H1 (cell line): ENCODE measurements around the gene STYXL1. TPM values are rescaled to one million over a fixed set of nuclear protein-coding genes. Genes with fewer than 3 reads are reported as not detected.
A peak's percentile ranks its signal among the peaks of the same experiment; 100 is the strongest.

Experiments
- CTCF ChIA-PET: fragments of 300-600 bp; sonication (Branson Sonifier 250); formaldehyde crosslinking; loops from one replicate; lab custom pipeline; 2021; ENCODE audit not compliant: partially characterized antibody; lab: Charles Lee
- POLR2A ChIA-PET: fragments of 300-600 bp; sonication (Branson Sonifier 250); formaldehyde crosslinking; loops from one replicate; lab custom pipeline; 2021; ENCODE audit warnings: inconsistent platforms; ENCODE audit not compliant: partially characterized antibody; lab: Charles Lee
- DNase-seq, 2 experiments: peaks; one replicate each; pipeline versions ENCODE4 v3.0.0 to v3.0.0-alpha.2; 2010 to 2022; ENCODE audit warnings: low spot score in 2 of 2, low read depth in 1 of 2, mixed read lengths in 1 of 2
- FAIRE-seq: peaks from 2 replicates; lab custom pipeline; 2011; peaks lifted over from hg19 to GRCh38; lab: Jason Lieb, UNC
- H2AFZ ChIP-seq: 2 replicates; pipeline ENCODE4 v1.8.1; 2012; ENCODE audit warnings: low read length, inconsistent platforms
- H2AK5ac ChIP-seq: 2 replicates; pipeline ENCODE4 v1.6.1; 2013; ENCODE audit warnings: low read depth, low read length
- H2BK120ac ChIP-seq: replicated peaks from 2 replicates; pipeline ENCODE3; 2013; ENCODE audit warnings: low read depth, low read length, inconsistent platforms
- H2BK12ac ChIP-seq: 2 replicates; pipeline ENCODE4 v1.6.1; 2013; ENCODE audit warnings: low read depth, low read length
- H2BK15ac ChIP-seq: 2 replicates; pipeline ENCODE4 v1.6.1; 2013; ENCODE audit warnings: low read length
- H2BK20ac ChIP-seq: 2 replicates; pipeline ENCODE4 v1.6.1; 2013; ENCODE audit warnings: low read length
- H2BK5ac ChIP-seq: 2 replicates; pipeline ENCODE4 v1.6.1; 2013; ENCODE audit warnings: low read depth, low read length
- H3K14ac ChIP-seq: 2 replicates; pipeline ENCODE4 v1.6.1; 2013; ENCODE audit warnings: inconsistent platforms; ENCODE audit not compliant: insufficient read length
- H3K18ac ChIP-seq: 2 replicates; pipeline ENCODE4 v1.6.1; 2013; ENCODE audit warnings: low read length; ENCODE audit errors: extremely low read depth
- H3K23ac ChIP-seq: 2 replicates; pipeline ENCODE4 v1.6.1; 2013; ENCODE audit warnings: inconsistent platforms; ENCODE audit not compliant: insufficient read length
- H3K23me2 ChIP-seq: 2 replicates; pipeline ENCODE4 v1.6.1; 2013; ENCODE audit warnings: low read depth, low read length
- H3K27ac ChIP-seq: 2 replicates; pipeline ENCODE4 v1.6.1; 2011; ENCODE audit warnings: low read depth, low read length, inconsistent platforms
- H3K27me3 ChIP-seq, 4 experiments: replicated peaks in 1 of 4; 1 replicate in 1 of 4; 2 replicates in 3 of 4; pipeline versions ENCODE4 v1.6.1 to v1.8.1; 2011 to 2013; ENCODE audit warnings: low read length in 3 of 4, mild to moderate bottlenecking in 3 of 4, inconsistent platforms in 2 of 4, mixed read lengths in 2 of 4, moderate library complexity in 1 of 4; ENCODE audit not compliant: control insufficient read depth in 3 of 4, insufficient read depth in 3 of 4; ENCODE audit errors: extremely low read depth in 1 of 4
- H3K36me3 ChIP-seq, 4 experiments: 2 replicates each; pipeline versions ENCODE4 v1.6.1 to v1.8.1; 2011 to 2013; ENCODE audit warnings: mild to moderate bottlenecking in 4 of 4, low read length in 3 of 4, moderate library complexity in 2 of 4, control low read depth in 1 of 4, inconsistent platforms in 1 of 4; ENCODE audit not compliant: insufficient read depth in 4 of 4, control insufficient read depth in 2 of 4
- H3K4ac ChIP-seq: replicated peaks from 2 replicates; pipeline ENCODE3; 2013; ENCODE audit warnings: low read length, low read depth, mixed read lengths, inconsistent platforms; ENCODE audit not compliant: insufficient read length
- H3K4me1 ChIP-seq, 4 experiments: replicated peaks in 1 of 4; 1 replicate in 1 of 4; 2 replicates in 3 of 4; pipeline versions ENCODE4 v1.6.1 to v1.8.1; 2011 to 2013; ENCODE audit warnings: low read length in 3 of 4, inconsistent platforms in 2 of 4, mixed read lengths in 1 of 4; ENCODE audit not compliant: insufficient read depth in 4 of 4, control insufficient read depth in 3 of 4
- H3K4me2 ChIP-seq, 2 experiments: 2 replicates each; pipeline versions ENCODE4 v1.6.1 to v1.8.1; 2011 to 2013; ENCODE audit warnings: low read depth in 2 of 2, low read length in 2 of 2, control low read depth in 1 of 2, inconsistent platforms in 1 of 2, mild to moderate bottlenecking in 1 of 2; ENCODE audit not compliant: insufficient read depth in 1 of 2
- H3K4me3 ChIP-seq, 4 experiments: fragments of 200-600, 300-600 bp in 1 of 4; sonication (generic), shearing (Covaris generic), sonication (Bioruptor Twin) in 1 of 4; 2 replicates each; pipeline versions ENCODE4 v1.5.1 to v1.8.1; 2011 to 2016; ENCODE audit warnings: low read length in 4 of 4, low read depth in 3 of 4, control low read depth in 2 of 4, inconsistent platforms in 2 of 4, mild to moderate bottlenecking in 2 of 4, mixed read lengths in 1 of 4, moderate library complexity in 1 of 4; ENCODE audit not compliant: insufficient read depth in 2 of 4; ENCODE audit errors: extremely low read depth in 1 of 4
- H3K56ac ChIP-seq: replicated peaks from 2 replicates; pipeline ENCODE3; 2013; ENCODE audit warnings: low read depth, mild to moderate bottlenecking, mixed read lengths, low read length, inconsistent platforms; ENCODE audit not compliant: insufficient read length
- H3K79me1 ChIP-seq: 2 replicates; pipeline ENCODE4 v1.6.1; 2013; ENCODE audit warnings: low read depth, low read length, control low read depth
- H3K79me2 ChIP-seq, 2 experiments: 2 replicates each; pipeline versions ENCODE4 v1.6.1 to v1.8.1; 2012 to 2013; ENCODE audit warnings: low read length in 2 of 2, mild to moderate bottlenecking in 2 of 2, inconsistent platforms in 1 of 2; ENCODE audit not compliant: insufficient read depth in 2 of 2, control insufficient read depth in 1 of 2
- H3K9ac ChIP-seq, 4 experiments: replicated peaks in 1 of 4; 1 replicate in 1 of 4; 2 replicates in 3 of 4; pipeline versions ENCODE4 v1.6.1 to v1.8.1; 2011 to 2013; ENCODE audit warnings: low read depth in 3 of 4, low read length in 3 of 4, control low read depth in 2 of 4, mild to moderate bottlenecking in 2 of 4, moderate library complexity in 2 of 4, inconsistent platforms in 1 of 4; ENCODE audit errors: extremely low read depth in 1 of 4
- H3K9me3 ChIP-seq, 2 experiments: 2 replicates each; pipeline versions ENCODE4 v1.6.1 to v1.8.1; 2012 to 2013; ENCODE audit warnings: mild to moderate bottlenecking in 2 of 2, moderate library complexity in 2 of 2, control low read depth in 1 of 2, inconsistent platforms in 1 of 2, low read depth in 1 of 2, low read length in 1 of 2, mixed read lengths in 1 of 2; ENCODE audit not compliant: insufficient read depth in 2 of 2
- H4K20me1 ChIP-seq, 2 experiments: replicated peaks in 1 of 2; 2 replicates each; pipeline versions ENCODE3 to v1.8.1; 2011 to 2013; ENCODE audit warnings: inconsistent platforms in 2 of 2, low read length in 2 of 2, mild to moderate bottlenecking in 1 of 2; ENCODE audit not compliant: insufficient read depth in 2 of 2, control insufficient read depth in 1 of 2
- H4K5ac ChIP-seq: 2 replicates; pipeline ENCODE4 v1.6.1; 2013; ENCODE audit warnings: low read length, low read depth, mixed read lengths, inconsistent platforms; ENCODE audit not compliant: insufficient read length
- H4K8ac ChIP-seq: 2 replicates; pipeline ENCODE4 v1.8.0; 2013; ENCODE audit warnings: mild to moderate bottlenecking, moderate library complexity, low read length, inconsistent platforms; ENCODE audit not compliant: insufficient read depth; ENCODE audit errors: extremely low read depth
- H4K91ac ChIP-seq: replicated peaks from 2 replicates; pipeline ENCODE3; 2013; ENCODE audit warnings: low read length, mixed read lengths, inconsistent platforms; ENCODE audit not compliant: insufficient read length
- CHD2 ChIP-seq: IDR thresholded peaks from 2 replicates; pipeline ENCODE4 v1.6.1; 2012; ENCODE audit warnings: low read length, improper control_type of control experiment
- HDAC6 ChIP-seq: IDR thresholded peaks from one replicate; pipeline ENCODE4 v1.7.1; 2012; ENCODE audit warnings: low read depth, mild to moderate bottlenecking, inconsistent platforms, low read length, moderate library complexity
- PHF8 ChIP-seq: fragments of 200-600 bp; sonication (generic); conservative IDR thresholded peaks from 2 replicates; pipeline ENCODE4 v1.7.1; 2012; ENCODE audit warnings: low read depth, mild to moderate bottlenecking, inconsistent platforms, low read length, moderate library complexity
- RBBP5 ChIP-seq: IDR thresholded peaks from 2 replicates; pipeline ENCODE4 v1.7.1; 2012; ENCODE audit warnings: low read depth, mild to moderate bottlenecking, inconsistent platforms, low read length, moderate library complexity, borderline replicate concordance
- SAP30 ChIP-seq: fragments of 300-600 bp; sonication (generic); IDR thresholded peaks from 2 replicates; pipeline ENCODE4 v1.7.1; 2012; ENCODE audit warnings: low read length, moderate library complexity, mild to moderate bottlenecking, inconsistent platforms; ENCODE audit not compliant: insufficient read depth, insufficient replicate concordance
- SIN3A ChIP-seq, 2 experiments: IDR thresholded peaks in 1 of 2; conservative IDR thresholded peaks in 1 of 2; 2 replicates each; pipeline ENCODE4 v1.6.1; 2011 to 2012; ENCODE audit warnings: low read length in 2 of 2, improper control_type of control experiment in 1 of 2, low read depth in 1 of 2, mild to moderate bottlenecking in 1 of 2
- WGBS, 2 experiments: shearing (Covaris generic) in 1 of 2; methylation state at CpG; one replicate each; pipeline versions ENCODE4 v1.1.6 to v1.1.7; 2013 to 2015; ENCODE audit warnings: low lambda C conversion rate in 2 of 2, mixed read lengths in 2 of 2, inconsistent platforms in 1 of 2, low coverage in 1 of 2, missing lambda C conversion rate in 1 of 2; ENCODE audit not compliant: insufficient replicate concordance in 2 of 2, insufficient coverage in 1 of 2, insufficient read length in 1 of 2; ENCODE audit errors: extremely low coverage in 1 of 2, missing lambda C conversion rate in 1 of 2; 5-methylcytosine and 5-hydroxymethylcytosine counted together
- polyA plus RNA-seq, 7 experiments: library from polyadenylated mRNA; depleted of rRNA in 3 of 7; stranded (reverse) in 5 of 7; unstranded in 2 of 7; fragments of >200 nt in 5 of 7; fragments of 200-250 nt in 2 of 7; gene quantifications; 1 replicate in 5 of 7; 2 replicates in 1 of 7; 4 replicates in 1 of 7; pipeline versions ENCODE4 v1.2.1 to v1.2.3, GENCODE V29; 2011 to 2013; ENCODE audit warnings: missing spikeins in 2 of 7, mixed read lengths in 2 of 7
- total RNA-seq: library from RNA; stranded (reverse); fragmentation: NEBNext Ultra II Directional; extraction: Animal tissue kit (Norgen Biotek cat#: 25700); gene quantifications from 2 replicates; pipeline ENCODE4 v1.2.1, GENCODE V29; 2021
- TF ChIP-seq, protein P1 (sequence below): IDR thresholded peaks from 2 replicates; pipeline ENCODE4 v1.6.1; 2012; ENCODE audit warnings: inconsistent platforms
- TF ChIP-seq, protein P2 (sequence below): IDR thresholded peaks from 2 replicates; pipeline ENCODE4 v1.6.1; 2011; ENCODE audit warnings: low read length, improper control_type of control experiment

STYXL1 gene
- total and polyA plus RNA-seq, 2 of the 8 experiments (the other 6 are each of a cell fraction or from before 2014, with no cell fraction given) = 32.3 to 53.9 TPM

DNA sequence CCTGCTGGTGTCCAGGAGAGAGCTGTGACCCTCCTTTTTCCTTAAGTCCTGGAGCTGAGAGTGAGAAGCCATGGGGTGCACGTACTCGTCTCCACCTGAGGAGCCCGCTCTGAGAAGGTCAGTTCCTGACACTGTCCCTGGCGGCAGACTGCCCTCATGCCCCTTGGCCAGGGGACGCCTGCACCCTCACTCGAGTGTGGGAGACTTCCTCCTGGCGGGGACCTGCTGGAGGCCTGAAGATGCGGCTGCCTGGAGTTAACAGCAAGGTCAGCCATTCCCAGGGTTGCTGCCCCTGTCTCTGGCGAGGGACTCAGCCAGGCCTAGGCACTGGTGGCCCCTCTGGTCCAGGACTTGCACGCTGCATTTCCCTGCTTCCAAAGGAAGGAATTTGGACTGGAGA, 79.8 kb downstream of the STYXL1 start:
- H3K27ac ChIP-seq = no peak overlapping the region
- no peak overlapping the region for H2BK12ac ChIP-seq
- 0 out of 2 replicates have a peak overlapping the region, but pooled peaks have one; percentile 16 for H2BK5ac ChIP-seq
- DNase-seq (no peak), FAIRE-seq (no peak)
- no peak overlapping the region; the same call in 1 of the 2 replicates for H4K8ac ChIP-seq
- no peaks in the 10 kb centered on the region for H3K27me3 ChIP-seq
- peaks cover 7% of the 10 kb centered on the region for H3K79me1 ChIP-seq
- no peaks in the 10 kb centered on the region for H3K79me2 ChIP-seq
- no peak overlapping the region for H2AK5ac ChIP-seq
- H2BK20ac ChIP-seq = no peak overlapping the region
- no peak overlapping the region for H2BK120ac ChIP-seq
- H3K9ac ChIP-seq = no peak overlapping the region
- no peak for TF ChIP-seq PHF8
- TF ChIP-seq, protein P1, sequence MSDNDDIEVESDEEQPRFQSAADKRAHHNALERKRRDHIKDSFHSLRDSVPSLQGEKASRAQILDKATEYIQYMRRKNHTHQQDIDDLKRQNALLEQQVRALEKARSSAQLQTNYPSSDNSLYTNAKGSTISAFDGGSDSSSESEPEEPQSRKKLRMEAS = no peak
- TF ChIP-seq SIN3A (conservative IDR thresholded peaks at IDR 0.05 in 1 of 2, IDR thresholded peaks at IDR 0.05 in 1 of 2; ENCODE audit: low read depth in 1 of 2, low read length in 2 of 2) = no peak
- TF ChIP-seq SAP30 = no peak
- TF ChIP-seq, protein P2, sequence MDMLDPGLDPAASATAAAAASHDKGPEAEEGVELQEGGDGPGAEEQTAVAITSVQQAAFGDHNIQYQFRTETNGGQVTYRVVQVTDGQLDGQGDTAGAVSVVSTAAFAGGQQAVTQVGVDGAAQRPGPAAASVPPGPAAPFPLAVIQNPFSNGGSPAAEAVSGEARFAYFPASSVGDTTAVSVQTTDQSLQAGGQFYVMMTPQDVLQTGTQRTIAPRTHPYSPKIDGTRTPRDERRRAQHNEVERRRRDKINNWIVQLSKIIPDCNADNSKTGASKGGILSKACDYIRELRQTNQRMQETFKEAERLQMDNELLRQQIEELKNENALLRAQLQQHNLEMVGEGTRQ = no peak
- TF ChIP-seq HDAC6 = no peak
- TF ChIP-seq CHD2 = no peak
- no peak for TF ChIP-seq RBBP5
- no peaks in the 10 kb centered on the region for H3K23me2 ChIP-seq
- H4K5ac ChIP-seq = no peak overlapping the region
- CTCF ChIA-PET = interaction anchor here (1.1 to 2.9 kb wide), 4 partner anchors 9 to 63 kb away, joined by 3 to 10 read pairs (median 8); no protein-coding TSS in a partner anchor
- no peak overlapping the region for H3K18ac ChIP-seq
- no peak overlapping the region for H3K23ac ChIP-seq
- no peak overlapping the region for H2AFZ ChIP-seq
- peaks cover 0 to 19% of the 10 kb centered on the region in 2 experiments for H4K20me1 ChIP-seq
- POLR2A ChIA-PET = interaction anchor here (0.7 to 0.8 kb wide), 2 partner anchors 20 to 52 kb away, joined by 3 read pairs; no protein-coding TSS in a partner anchor
- H2BK15ac ChIP-seq = no peak overlapping the region
- H3K9me3 ChIP-seq = no peaks in the 10 kb centered on the region
- H3K4me3 ChIP-seq = no peak overlapping the region
- 0 out of 7 replicates have a peak, but pooled peaks cover 0 to 2% (median 0%) of the 10 kb centered on the region in 4 experiments for H3K4me1 ChIP-seq
- H4K91ac ChIP-seq = no peak overlapping the region
- H3K56ac ChIP-seq = no peak overlapping the region
- H3K36me3 ChIP-seq = peaks cover 0 to 12% (median 1%) of the 10 kb centered on the region in 4 experiments; a peak in 4 of 8 replicates
- H3K4ac ChIP-seq = no peak overlapping the region
- no peak overlapping the region for H3K4me2 ChIP-seq
- 88% methylated on average over 10 of the region's 10 CpGs; no CpG with 5 or more reads in 1 of the 2 experiments for WGBS, 2 experiments
- no peak overlapping the region for H3K14ac ChIP-seq
